ENCODE measurements around the gene NIPAL1. TPM values are rescaled to one million over a fixed set of nuclear protein-coding genes. Genes with fewer than 3 reads are reported as not detected.

Gene NIPAL1
- total RNA-seq, 4 donors from 2014 or later: 0.33 to 1.3 (median 0.60) TPM

GRCh38 chr4:48078862-48079655 is 62.5 kb downstream of the NIPAL1 start:
- WGBS: 80% methylated on average over 5 of the region's 5 CpGs
- DNase-seq (ENCODE audit: extremely low spot score): no peak

GRCh38 chr4:48079972-48080391 is 63.4 kb downstream of the NIPAL1 start:
- Histone ChIP-seq H3K4me1 (no peaks in the 10 kb centered on the region), H3K4me3 (no peak overlapping the region), H3K9me3 (no peaks in the 10 kb centered on the region), H3K36me3 (no peaks in the 10 kb centered on the region), H3K27me3 (no peaks in the 10 kb centered on the region), H3K27ac (replicated peaks in 1 of 4) (no peak overlapping the region)
- no peak for DNase-seq (ENCODE audit: extremely low spot score)
- intact Hi-C loops (cut with DNase I): loop anchor here (5.0 to 10.0 kb wide), 2 partner anchors 63 to 415 kb away; partner anchors contain the start of genes CNGA1 and NIPAL1
- TF ChIP-seq EP300 (IDR thresholded peaks at IDR 0.05): no peak
- TF ChIP-seq, protein P1, sequence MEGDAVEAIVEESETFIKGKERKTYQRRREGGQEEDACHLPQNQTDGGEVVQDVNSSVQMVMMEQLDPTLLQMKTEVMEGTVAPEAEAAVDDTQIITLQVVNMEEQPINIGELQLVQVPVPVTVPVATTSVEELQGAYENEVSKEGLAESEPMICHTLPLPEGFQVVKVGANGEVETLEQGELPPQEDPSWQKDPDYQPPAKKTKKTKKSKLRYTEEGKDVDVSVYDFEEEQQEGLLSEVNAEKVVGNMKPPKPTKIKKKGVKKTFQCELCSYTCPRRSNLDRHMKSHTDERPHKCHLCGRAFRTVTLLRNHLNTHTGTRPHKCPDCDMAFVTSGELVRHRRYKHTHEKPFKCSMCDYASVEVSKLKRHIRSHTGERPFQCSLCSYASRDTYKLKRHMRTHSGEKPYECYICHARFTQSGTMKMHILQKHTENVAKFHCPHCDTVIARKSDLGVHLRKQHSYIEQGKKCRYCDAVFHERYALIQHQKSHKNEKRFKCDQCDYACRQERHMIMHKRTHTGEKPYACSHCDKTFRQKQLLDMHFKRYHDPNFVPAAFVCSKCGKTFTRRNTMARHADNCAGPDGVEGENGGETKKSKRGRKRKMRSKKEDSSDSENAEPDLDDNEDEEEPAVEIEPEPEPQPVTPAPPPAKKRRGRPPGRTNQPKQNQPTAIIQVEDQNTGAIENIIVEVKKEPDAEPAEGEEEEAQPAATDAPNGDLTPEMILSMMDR (IDR thresholded peaks at IDR 0.05): no peak
- TF ChIP-seq POLR2A (IDR thresholded peaks at IDR 0.05; ENCODE audit: low read depth): no peak
- no peak for TF ChIP-seq POLR2AphosphoS5 (IDR thresholded peaks at IDR 0.05)
- WGBS: 88% methylated on average over 3 of the region's 3 CpGs

More at GRCh38 chr4:48078862-48079655, 62.5 kb downstream of the NIPAL1 start:
- TF ChIP-seq POLR2A (IDR thresholded peaks at IDR 0.05; ENCODE audit: low read depth) (no peak), EP300 (IDR thresholded peaks at IDR 0.05) (no peak), POLR2AphosphoS5 (IDR thresholded peaks at IDR 0.05) (no peak)
- TF ChIP-seq, protein P1 (IDR thresholded peaks at IDR 0.05): no peak
- Histone ChIP-seq H3K4me3 (no peak overlapping the region), H3K4me1 (no peaks in the 10 kb centered on the region), H3K36me3 (no peaks in the 10 kb centered on the region), H3K27ac (replicated peaks in 1 of 4) (no peak overlapping the region), H3K27me3 (no peaks in the 10 kb centered on the region), H3K9me3 (no peaks in the 10 kb centered on the region)
- intact Hi-C loops (cut with DNase I): no loop called here

GRCh38 chr4:48081196-48081595 is 64.6 kb downstream of the NIPAL1 start:
- WGBS: 83% methylated on average over 1 of the region's 1 CpG
- Histone ChIP-seq H3K27me3 (no peaks in the 10 kb centered on the region), H3K4me3 (no peak overlapping the region), H3K9me3 (no peaks in the 10 kb centered on the region), H3K36me3 (no peaks in the 10 kb centered on the region), H3K4me1 (no peaks in the 10 kb centered on the region), H3K27ac (replicated peaks in 1 of 4) (no peak overlapping the region)
- DNase-seq (ENCODE audit: extremely low spot score): no peak
- intact Hi-C loops (cut with DNase I): loop anchor here (5.0 to 10.0 kb wide), 2 partner anchors 64 to 416 kb away; partner anchors contain the start of genes CNGA1 and NIPAL1
- TF ChIP-seq EP300 (IDR thresholded peaks at IDR 0.05) (no peak), POLR2AphosphoS5 (IDR thresholded peaks at IDR 0.05) (no peak), POLR2A (IDR thresholded peaks at IDR 0.05; ENCODE audit: low read depth) (no peak)
- TF ChIP-seq, protein P1 (IDR thresholded peaks at IDR 0.05): no peak

- WGBS: 71% methylated on average over 2 of the region's 2 CpGs
- Histone ChIP-seq H3K36me3 (no peaks in the 10 kb centered on the region), H3K4me3 (no peak overlapping the region), H3K4me1 (no peaks in the 10 kb centered on the region), H3K27me3 (no peaks in the 10 kb centered on the region), H3K9me3 (no peaks in the 10 kb centered on the region), H3K27ac (replicated peaks in 1 of 4) (no peak overlapping the region)
- no peak for TF ChIP-seq EP300 (IDR thresholded peaks at IDR 0.05)
- TF ChIP-seq, protein P1 (IDR thresholded peaks at IDR 0.05): no peak
- TF ChIP-seq POLR2A (IDR thresholded peaks at IDR 0.05; ENCODE audit: low read depth): no peak
- no peak for TF ChIP-seq POLR2AphosphoS5 (IDR thresholded peaks at IDR 0.05)
- DNase-seq (ENCODE audit: extremely low spot score): no peak
- intact Hi-C loops (cut with DNase I): loop anchor here (5.0 to 10.0 kb wide), 2 partner anchors 66 to 418 kb away; partner anchors contain the start of genes CNGA1 and NIPAL1
Observed at GRCh38 chr4:48082956-48083355, 66.4 kb downstream of the NIPAL1 start.
